Right hindlimb (tissue), 1 donor: ENCODE results near the gene NNT.
"Not testable (repeated sequence)": the region's sequence is repeated elsewhere in the genome, so short reads cannot be mapped to it uniquely, and the experiment has no call there.

ENCODE experiments used
- DNase-seq: peaks from one replicate; pipeline ENCODE4 v3.0.0-alpha.2; 2018

NNT gene

DNA sequence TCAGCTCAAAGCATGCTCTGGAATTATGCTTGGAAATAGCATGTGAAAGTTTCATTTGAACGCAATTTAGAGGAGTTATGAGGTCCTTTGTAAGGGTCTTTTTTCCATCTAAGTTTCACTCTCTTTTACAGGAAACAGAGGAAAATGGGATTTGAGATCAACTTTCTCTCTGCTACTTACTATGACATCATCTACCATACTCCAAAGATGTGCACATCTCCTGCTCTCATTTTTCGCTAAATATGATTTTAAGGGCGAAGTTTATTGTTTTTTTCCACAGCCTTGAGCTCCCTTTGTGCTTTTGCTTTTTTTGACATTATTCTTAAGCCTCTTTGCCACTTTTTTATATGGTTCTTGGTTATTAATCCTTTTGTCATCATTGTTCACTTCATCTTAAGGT, 125.6 kb downstream of the NNT start:
- DNase-seq = no peak

- DNase-seq = no peak
These were observed 127.0 kb downstream of the NNT start for GRCh38 chr5:43729846-43730478.

DNA sequence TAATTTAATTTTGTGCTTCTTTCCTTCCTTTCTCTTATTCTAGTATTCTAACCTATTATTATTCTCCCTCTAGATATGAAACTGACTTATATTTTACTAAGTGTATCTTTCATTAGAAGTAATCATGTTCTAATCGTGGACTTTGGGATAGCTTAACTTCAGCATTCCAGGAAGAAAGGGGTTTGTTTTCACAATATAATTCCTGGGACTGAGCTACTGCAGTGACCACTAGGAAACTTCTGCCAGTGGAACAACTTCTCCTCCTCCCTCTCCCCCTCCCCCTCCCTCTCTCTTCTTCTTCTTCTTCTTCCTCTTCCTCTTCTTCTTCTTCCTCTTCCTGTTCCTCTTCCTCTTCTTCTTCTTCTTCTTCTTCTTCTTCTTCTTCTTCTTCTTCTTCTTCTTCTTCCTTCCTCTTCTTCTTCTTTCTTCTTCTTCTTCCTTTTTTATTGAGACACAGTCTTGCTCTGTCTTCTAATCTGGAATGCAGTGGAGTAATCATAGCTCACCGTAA, 127.9 kb downstream of the NNT start:
- DNase-seq = no peak

DNA sequence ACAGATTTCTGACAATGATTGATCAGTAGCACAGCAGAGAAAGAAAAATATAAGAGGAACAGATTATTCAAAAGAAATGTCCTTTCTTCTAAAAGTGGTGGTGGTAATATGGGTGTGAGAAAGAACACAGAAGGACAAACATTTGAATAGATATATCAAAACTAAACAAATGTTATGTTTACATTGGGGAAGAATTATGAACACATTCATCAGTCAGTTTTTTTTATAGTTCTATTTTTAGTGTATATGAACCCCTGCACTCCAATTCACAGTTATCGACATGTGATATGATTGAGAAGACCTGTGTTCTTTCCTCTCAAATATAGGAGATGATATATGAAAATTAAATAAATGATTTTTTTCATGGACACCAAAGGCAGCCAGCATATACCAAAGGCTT, 128.6 kb downstream of the NNT start:
- no peak for DNase-seq

- DNase-seq = not testable (repeated sequence)
These were observed 143.1 kb downstream of the NNT start for GRCh38 chr5:43745923-43746548.

- no peak for DNase-seq
These were observed 147.8 kb downstream of the NNT start for GRCh38 chr5:43750809-43751208.

GRCh38 chr5:43753069-43753468, 150.1 kb downstream of the NNT start:
- no peak for DNase-seq
